OCI-LY7 (cell line): ENCODE data around the gene CXCL6. TPM values are rescaled to one million over a fixed set of nuclear protein-coding genes. Genes with fewer than 3 reads are reported as not detected.

Experiments
- BruUV-seq: library from RNA; stranded (reverse); fragments of 400-500 nt; replicated peaks from 2 replicates; lab custom pipeline; 2021; lab: Mats Ljungman, UMichigan
- CTCF ChIA-PET: fragments of 300-600 bp; sonication (Branson Sonifier 250); formaldehyde crosslinking; loops from one replicate; lab custom pipeline; 2022; ENCODE audit warnings: antibody characterized with exemption; ENCODE audit not compliant: unreplicated experiment; lab: Charles Lee
- POLR2A ChIA-PET: fragments of 300-600 bp; sonication (Branson Sonifier 250); formaldehyde crosslinking; loops from one replicate; lab custom pipeline; 2022; ENCODE audit warnings: antibody characterized with exemption; lab: Charles Lee
- DNase-seq: peaks from one replicate; pipeline ENCODE4 v3.0.0-alpha.2; 2015; ENCODE audit warnings: low spot score
- H2AFZ ChIP-seq: fragments of 200-600 bp; sonication (generic), shearing (Covaris generic); 2 replicates; pipeline ENCODE4 v1.6.1; 2014; ENCODE audit warnings: mild to moderate bottlenecking, antibody characterized with exemption, low read length, moderate library complexity
- H3K27ac ChIP-seq: fragments of 200-600 bp; sonication (generic); 2 replicates; pipeline ENCODE4 v1.5.1; 2014; ENCODE audit warnings: mixed run types, low read depth, mild to moderate bottlenecking, moderate library complexity, low read length, inconsistent platforms; ENCODE audit not compliant: poor library complexity, severe bottlenecking
- H3K36me3 ChIP-seq: fragments of 200-600 bp; sonication (generic); 2 replicates; pipeline ENCODE4 v1.6.1; 2014; ENCODE audit warnings: mild to moderate bottlenecking, antibody characterized with exemption, low read length, moderate library complexity, mixed read lengths; ENCODE audit not compliant: insufficient read depth
- H3K4me1 ChIP-seq: fragments of 200-600 bp; sonication (generic); 2 replicates; pipeline ENCODE4 v1.5.1; 2014; ENCODE audit warnings: mild to moderate bottlenecking, low read length; ENCODE audit not compliant: insufficient read depth, poor library complexity, severe bottlenecking
- H3K4me2 ChIP-seq: fragments of 200-600 bp; sonication (generic); 2 replicates; pipeline ENCODE4 v1.6.1; 2014; ENCODE audit warnings: mild to moderate bottlenecking, low read length
- H3K4me3 ChIP-seq: fragments of 200-600 bp; sonication (generic); 2 replicates; pipeline ENCODE4 v1.5.1; 2014; ENCODE audit warnings: mild to moderate bottlenecking, low read depth, low read length; ENCODE audit not compliant: poor library complexity, severe bottlenecking
- H3K79me2 ChIP-seq: fragments of 200-600 bp; sonication (generic); 2 replicates; pipeline ENCODE4 v1.6.1; 2016; ENCODE audit warnings: low read depth, mild to moderate bottlenecking, low read length, moderate library complexity, mixed read lengths; ENCODE audit not compliant: insufficient read depth
- H3K9me2 ChIP-seq: fragments of 200-600 bp; sonication (generic); 2 replicates; pipeline ENCODE4 v1.6.1; 2016; ENCODE audit warnings: mild to moderate bottlenecking, low read length, mixed read lengths; ENCODE audit not compliant: insufficient read depth
- H3K9me3 ChIP-seq: fragments of 200-600 bp; sonication (generic); 2 replicates; pipeline ENCODE4 v1.6.1; 2014; ENCODE audit warnings: mild to moderate bottlenecking, mixed run types, low read length, mixed read lengths
- H4K20me1 ChIP-seq: fragments of 200-600 bp; sonication (generic); 2 replicates; pipeline ENCODE4 v1.6.1; 2014; ENCODE audit warnings: mild to moderate bottlenecking, antibody characterized with exemption, low read length, moderate library complexity, mixed read lengths; ENCODE audit not compliant: insufficient read depth
- EZH2phosphoT487 ChIP-seq: fragments of 200-600 bp; sonication (generic); IDR thresholded peaks from 2 replicates; pipeline ENCODE4 v1.6.1; 2018; ENCODE audit warnings: low read depth, borderline replicate concordance, mild to moderate bottlenecking, mixed run types, antibody characterized with exemption, low read length, moderate library complexity, mixed read lengths
- intact Hi-C: fragments of 100-400 bp; cut with micrococcal nuclease; formaldehyde crosslinking; loops from one replicate; pipeline ENCODE4 v1.10.0; 2022; ENCODE audit not compliant: unreplicated experiment
- total RNA-seq, 2 experiments: library from RNA; depleted of rRNA in 1 of 2; stranded (reverse); fragments of >200 nt in 1 of 2; shearing (Covaris generic) in 1 of 2; gene quantifications; 2 replicates each; pipeline ENCODE4 v1.2.3, GENCODE V29; 2014 to 2022
- TF ChIP-seq, protein P1 (sequence below): fragments of 200-600 bp; sonication (generic); conservative IDR thresholded peaks from 2 replicates; pipeline ENCODE4 v1.5.1; 2014; ENCODE audit warnings: mild to moderate bottlenecking, antibody characterized with exemption, low read length, moderate library complexity, mixed read lengths

Gene CXCL6
- total RNA-seq, 2 experiments from 2014 or later: not detected

- Histone ChIP-seq H3K4me1 (no peaks in the 10 kb centered on the region), H3K4me2 (no peak overlapping the region), H3K9me2 (no peaks in the 10 kb centered on the region), H4K20me1 (no peaks in the 10 kb centered on the region), H3K79me2 (no peaks in the 10 kb centered on the region), H3K27ac (no peak overlapping the region), H3K36me3 (no peaks in the 10 kb centered on the region), H2AFZ (no peak overlapping the region), H3K4me3 (no peak overlapping the region), H3K9me3 (no peaks in the 10 kb centered on the region)
- no peak for DNase-seq
- TF ChIP-seq, protein P1, sequence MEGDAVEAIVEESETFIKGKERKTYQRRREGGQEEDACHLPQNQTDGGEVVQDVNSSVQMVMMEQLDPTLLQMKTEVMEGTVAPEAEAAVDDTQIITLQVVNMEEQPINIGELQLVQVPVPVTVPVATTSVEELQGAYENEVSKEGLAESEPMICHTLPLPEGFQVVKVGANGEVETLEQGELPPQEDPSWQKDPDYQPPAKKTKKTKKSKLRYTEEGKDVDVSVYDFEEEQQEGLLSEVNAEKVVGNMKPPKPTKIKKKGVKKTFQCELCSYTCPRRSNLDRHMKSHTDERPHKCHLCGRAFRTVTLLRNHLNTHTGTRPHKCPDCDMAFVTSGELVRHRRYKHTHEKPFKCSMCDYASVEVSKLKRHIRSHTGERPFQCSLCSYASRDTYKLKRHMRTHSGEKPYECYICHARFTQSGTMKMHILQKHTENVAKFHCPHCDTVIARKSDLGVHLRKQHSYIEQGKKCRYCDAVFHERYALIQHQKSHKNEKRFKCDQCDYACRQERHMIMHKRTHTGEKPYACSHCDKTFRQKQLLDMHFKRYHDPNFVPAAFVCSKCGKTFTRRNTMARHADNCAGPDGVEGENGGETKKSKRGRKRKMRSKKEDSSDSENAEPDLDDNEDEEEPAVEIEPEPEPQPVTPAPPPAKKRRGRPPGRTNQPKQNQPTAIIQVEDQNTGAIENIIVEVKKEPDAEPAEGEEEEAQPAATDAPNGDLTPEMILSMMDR: no peak
- TF ChIP-seq EZH2phosphoT487: no peak
- ChIA-PET POLR2A (interaction anchor here (0.6 to 1.3 kb wide), 3 partner anchors 12 to 1413 kb away, joined by 3 read pairs; no protein-coding TSS in a partner anchor), CTCF (interaction anchor here (0.5 kb wide), 1 partner anchor 983 kb away, joined by 4 read pairs; no protein-coding TSS in a partner anchor)
- BruUV-seq: no TSS peak
- intact Hi-C loops: no loop called here
Observed at GRCh38 chr4:73850261-73850970, 13.9 kb downstream of the CXCL6 start.

- H3K79me2 ChIP-seq: no peaks in the 10 kb centered on the region
- BruUV-seq: no TSS peak
- H2AFZ ChIP-seq: no peak overlapping the region
- no peaks in the 10 kb centered on the region for H3K4me1 ChIP-seq
- no peak overlapping the region for H3K4me3 ChIP-seq
- H3K4me2 ChIP-seq: no peak overlapping the region
- no peaks in the 10 kb centered on the region for H3K9me2 ChIP-seq
- H3K9me3 ChIP-seq: no peaks in the 10 kb centered on the region
- no peak overlapping the region for H3K27ac ChIP-seq
- no peak for DNase-seq
- no peaks in the 10 kb centered on the region for H4K20me1 ChIP-seq
- intact Hi-C loops: no loop called here
- no peak for TF ChIP-seq EZH2phosphoT487
- TF ChIP-seq, protein P1: no peak
- H3K36me3 ChIP-seq: no peaks in the 10 kb centered on the region
- CTCF ChIA-PET: no interaction called here
- POLR2A ChIA-PET: interaction anchor here (0.6 kb wide), 1 partner anchor 63 kb away, joined by 3 read pairs; no protein-coding TSS in a partner anchor
Observed at GRCh38 chr4:73851293-73851692, 14.8 kb downstream of the CXCL6 start.

DNA sequence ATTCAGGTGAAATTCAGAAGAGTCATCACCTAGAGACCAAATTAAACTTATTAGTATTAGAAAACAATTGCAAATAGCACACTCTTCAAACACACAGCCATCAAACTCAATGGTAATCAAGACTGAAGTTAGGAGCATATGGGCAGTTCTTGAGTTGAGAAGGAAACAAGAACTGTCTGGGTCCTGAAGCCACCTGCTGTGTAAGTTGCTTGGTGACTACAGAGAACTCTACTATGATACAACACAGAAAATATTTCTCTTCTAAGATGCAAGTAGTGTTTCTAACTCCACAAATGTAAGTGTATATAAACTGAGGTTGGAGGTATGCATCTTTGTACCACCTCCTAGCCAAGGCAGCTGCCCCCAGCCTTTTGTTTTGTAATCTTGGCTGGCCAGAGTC, 16.3 kb downstream of the CXCL6 start:
- no peak overlapping the region for H3K27ac ChIP-seq
- H3K9me2 ChIP-seq: no peaks in the 10 kb centered on the region
- no peak overlapping the region for H3K4me2 ChIP-seq
- no peak overlapping the region for H3K4me3 ChIP-seq
- no peaks in the 10 kb centered on the region for H3K4me1 ChIP-seq
- H2AFZ ChIP-seq: no peak overlapping the region
- intact Hi-C loops: no loop called here
- CTCF ChIA-PET: no interaction called here
- H4K20me1 ChIP-seq: no peaks in the 10 kb centered on the region
- POLR2A ChIA-PET: no interaction called here
- no peaks in the 10 kb centered on the region for H3K79me2 ChIP-seq
- H3K36me3 ChIP-seq: no peaks in the 10 kb centered on the region
- BruUV-seq: no TSS peak
- no peak for DNase-seq
- TF ChIP-seq EZH2phosphoT487: no peak
- TF ChIP-seq, protein P1: no peak
- no peaks in the 10 kb centered on the region for H3K9me3 ChIP-seq
